KMS-11 (cell line): ENCODE results near the gene DISC1.
"Not testable (repeated sequence)": the region's sequence is repeated elsewhere in the genome, so short reads cannot be mapped to it uniquely, and the experiment has no call there.

ENCODE experiments used
- H2AFZ ChIP-seq: fragments of 200-600 bp; sonication (generic); 2 replicates; pipeline ENCODE4 v1.6.1; 2016; ENCODE audit warnings: antibody characterized with exemption, mixed run types, low read depth
- H3K27ac ChIP-seq: fragments of 200-600 bp; sonication (generic); 2 replicates; pipeline ENCODE4 v1.6.1; 2016; ENCODE audit warnings: mild to moderate bottlenecking, mixed run types
- H3K27me3 ChIP-seq: fragments of 200-600 bp; sonication (generic); 2 replicates; pipeline ENCODE4 v1.6.1; 2017; ENCODE audit warnings: mild to moderate bottlenecking, low read depth, mixed run types, moderate library complexity; ENCODE audit not compliant: insufficient read depth
- H3K36me3 ChIP-seq: fragments of 200-600 bp; sonication (generic); 2 replicates; pipeline ENCODE4 v1.6.1; 2017; ENCODE audit warnings: mild to moderate bottlenecking, mixed run types; ENCODE audit not compliant: insufficient read depth
- H3K4me1 ChIP-seq: fragments of 200-600 bp; sonication (generic); 2 replicates; pipeline ENCODE4 v1.6.1; 2016; ENCODE audit warnings: mild to moderate bottlenecking, low read depth, mixed run types; ENCODE audit not compliant: poor library complexity, severe bottlenecking
- H3K4me2 ChIP-seq: fragments of 200-600 bp; sonication (generic); 2 replicates; pipeline ENCODE4 v1.7.0; 2016; ENCODE audit warnings: mild to moderate bottlenecking, mixed run types
- H3K4me3 ChIP-seq: fragments of 200-600 bp; sonication (generic); IDR thresholded peaks from 2 replicates; pipeline ENCODE4 v1.6.1; 2017; ENCODE audit warnings: low read depth, low read length, mixed read lengths; ENCODE audit not compliant: insufficient read depth
- H3K79me2 ChIP-seq: fragments of 200-600 bp; sonication (generic); 2 replicates; pipeline ENCODE4 v1.6.1; 2016; ENCODE audit warnings: low read depth, mixed run types; ENCODE audit not compliant: insufficient read depth
- H3K9ac ChIP-seq: fragments of 200-600 bp; sonication (generic); 2 replicates; pipeline ENCODE4 v1.6.1; 2016; ENCODE audit warnings: mild to moderate bottlenecking, mixed run types
- H4K20me1 ChIP-seq: fragments of 200-600 bp; sonication (generic); 2 replicates; pipeline ENCODE4 v1.6.1; 2016; ENCODE audit warnings: mild to moderate bottlenecking, mixed run types; ENCODE audit not compliant: insufficient read depth
- TF ChIP-seq, protein P1 (sequence below): fragments of 200-600 bp; sonication (generic); conservative IDR thresholded peaks from 2 replicates; pipeline ENCODE4 v1.6.1; 2017; ENCODE audit warnings: low read depth, mild to moderate bottlenecking, antibody characterized with exemption, low read length, moderate library complexity, mixed read lengths

DISC1 gene

GRCh38 chr1:231667896-231668506 is 41.4 kb downstream of the DISC1 start:
- Histone ChIP-seq H3K27ac (no peak overlapping the region), H3K4me1 (no peaks in the 10 kb centered on the region), H3K4me3 (no peak overlapping the region), H3K4me2 (no peak overlapping the region), H3K9ac (no peak overlapping the region), H4K20me1 (no peaks in the 10 kb centered on the region), H3K79me2 (no peaks in the 10 kb centered on the region), H3K36me3 (no peaks in the 10 kb centered on the region), H2AFZ (no peak overlapping the region), H3K27me3 (no peaks in the 10 kb centered on the region)
- TF ChIP-seq, protein P1, sequence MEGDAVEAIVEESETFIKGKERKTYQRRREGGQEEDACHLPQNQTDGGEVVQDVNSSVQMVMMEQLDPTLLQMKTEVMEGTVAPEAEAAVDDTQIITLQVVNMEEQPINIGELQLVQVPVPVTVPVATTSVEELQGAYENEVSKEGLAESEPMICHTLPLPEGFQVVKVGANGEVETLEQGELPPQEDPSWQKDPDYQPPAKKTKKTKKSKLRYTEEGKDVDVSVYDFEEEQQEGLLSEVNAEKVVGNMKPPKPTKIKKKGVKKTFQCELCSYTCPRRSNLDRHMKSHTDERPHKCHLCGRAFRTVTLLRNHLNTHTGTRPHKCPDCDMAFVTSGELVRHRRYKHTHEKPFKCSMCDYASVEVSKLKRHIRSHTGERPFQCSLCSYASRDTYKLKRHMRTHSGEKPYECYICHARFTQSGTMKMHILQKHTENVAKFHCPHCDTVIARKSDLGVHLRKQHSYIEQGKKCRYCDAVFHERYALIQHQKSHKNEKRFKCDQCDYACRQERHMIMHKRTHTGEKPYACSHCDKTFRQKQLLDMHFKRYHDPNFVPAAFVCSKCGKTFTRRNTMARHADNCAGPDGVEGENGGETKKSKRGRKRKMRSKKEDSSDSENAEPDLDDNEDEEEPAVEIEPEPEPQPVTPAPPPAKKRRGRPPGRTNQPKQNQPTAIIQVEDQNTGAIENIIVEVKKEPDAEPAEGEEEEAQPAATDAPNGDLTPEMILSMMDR: no peak

- Histone ChIP-seq H3K9ac (no peak overlapping the region), H3K36me3 (no peaks in the 10 kb centered on the region), H4K20me1 (no peaks in the 10 kb centered on the region), H2AFZ (no peak overlapping the region), H3K4me3 (no peak overlapping the region), H3K4me1 (no peaks in the 10 kb centered on the region), H3K27me3 (no peaks in the 10 kb centered on the region), H3K79me2 (no peaks in the 10 kb centered on the region), H3K27ac (no peak overlapping the region), H3K4me2 (no peak overlapping the region)
- TF ChIP-seq, protein P1: no peak
Observed at GRCh38 chr1:231668826-231669225, 42.2 kb downstream of the DISC1 start.

DNA sequence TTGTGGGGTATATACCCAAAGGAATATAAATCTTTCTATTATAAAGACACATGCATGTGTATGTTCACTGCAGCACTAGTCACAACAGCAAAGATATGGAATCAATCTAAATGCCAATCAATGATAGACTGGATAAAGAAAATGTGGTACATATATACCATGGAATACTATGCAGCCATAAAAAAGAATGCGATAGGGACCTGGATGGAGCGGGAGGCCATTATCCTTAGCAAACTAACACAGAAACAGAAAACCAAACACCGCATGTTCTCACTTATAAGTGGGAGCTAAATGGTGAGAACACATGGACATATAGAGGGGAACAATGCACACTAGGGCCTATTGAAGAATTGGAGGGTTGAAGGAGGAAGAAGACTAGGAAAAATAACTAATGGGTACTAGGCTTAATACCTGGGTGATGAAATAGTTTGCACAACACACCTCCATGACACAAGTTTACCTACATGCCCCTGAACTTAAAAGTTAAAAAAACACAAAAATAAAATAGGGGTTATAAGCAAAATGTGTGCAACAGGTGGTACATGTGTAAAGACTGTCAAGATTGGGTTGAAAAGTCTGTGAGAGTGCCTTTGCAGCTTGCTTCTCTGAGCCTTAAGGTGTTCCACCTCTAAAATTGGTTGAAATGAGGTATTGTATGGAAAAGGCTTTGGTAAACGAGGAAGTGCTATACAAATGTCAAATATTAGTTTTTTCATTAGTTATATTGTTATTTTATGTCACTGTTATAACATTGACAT is 43.5 kb downstream of the DISC1 start:
- H3K36me3 ChIP-seq, H3K4me1 ChIP-seq, H3K79me2 ChIP-seq, H3K4me3 ChIP-seq, H3K9ac ChIP-seq, H2AFZ ChIP-seq, H3K4me2 ChIP-seq, H3K27ac ChIP-seq, H4K20me1 ChIP-seq, H3K27me3 ChIP-seq: not testable (repeated sequence)

DNA sequence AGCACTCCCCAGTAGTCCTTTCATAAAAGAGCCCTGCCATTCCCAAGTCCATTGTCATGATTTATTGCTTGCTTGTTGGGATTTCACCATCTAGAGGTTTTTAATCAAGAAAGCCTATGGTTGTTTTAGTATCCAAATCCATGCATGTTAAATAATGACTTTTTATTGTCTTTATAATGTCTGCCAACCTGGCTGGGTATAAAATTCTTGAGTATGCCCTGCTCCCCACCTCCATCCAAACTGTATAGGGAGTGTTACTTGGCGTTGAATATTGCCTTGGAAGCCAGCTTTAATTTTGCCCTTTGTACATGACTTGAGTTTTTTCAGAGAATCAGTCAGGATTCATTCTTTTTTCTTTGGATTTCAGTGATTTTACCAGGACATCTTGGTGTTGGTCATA is 44.2 kb downstream of the DISC1 start:
- Histone ChIP-seq H3K79me2 (no peaks in the 10 kb centered on the region), H3K9ac (no peak overlapping the region), H4K20me1 (no peaks in the 10 kb centered on the region), H2AFZ (no peak overlapping the region), H3K4me3 (no peak overlapping the region), H3K4me1 (no peaks in the 10 kb centered on the region), H3K4me2 (no peak overlapping the region), H3K27me3 (no peaks in the 10 kb centered on the region), H3K27ac (no peak overlapping the region), H3K36me3 (no peaks in the 10 kb centered on the region)
- TF ChIP-seq, protein P1: no peak

- H4K20me1 ChIP-seq: no peaks in the 10 kb centered on the region
- H3K4me3 ChIP-seq: no peak overlapping the region
- H3K36me3 ChIP-seq: no peaks in the 10 kb centered on the region
- H3K27ac ChIP-seq: no peak overlapping the region
- H3K9ac ChIP-seq: no peak overlapping the region
- no peak overlapping the region for H2AFZ ChIP-seq
- no peak overlapping the region for H3K4me2 ChIP-seq
- H3K79me2 ChIP-seq: no peaks in the 10 kb centered on the region
- TF ChIP-seq, protein P1: no peak
- no peaks in the 10 kb centered on the region for H3K27me3 ChIP-seq
- H3K4me1 ChIP-seq: no peaks in the 10 kb centered on the region
Observed at GRCh38 chr1:231674575-231674974, 48.0 kb downstream of the DISC1 start.
